Colonic mucosa (tissue), 4 donors: ENCODE data around the gene LRRC59. TPM values are rescaled to one million over a fixed set of nuclear protein-coding genes. Genes with fewer than 3 reads are reported as not detected.

ENCODE experiments used
- DNase-seq: peaks from one replicate; pipeline ENCODE4 v3.0.0-alpha.2; 2020
- H3K27ac ChIP-seq: fragments of 200-600 bp; one replicate; pipeline ENCODE4 v1.8.0; 2021
- H3K27me3 ChIP-seq: fragments of 200-600 bp; one replicate; pipeline ENCODE4 v1.8.0; 2021
- H3K36me3 ChIP-seq: fragments of 200-600 bp; one replicate; pipeline ENCODE4 v1.8.0; 2021
- H3K4me1 ChIP-seq: fragments of 200-600 bp; one replicate; pipeline ENCODE4 v1.8.0; 2021; ENCODE audit warnings: mild to moderate bottlenecking
- H3K4me3 ChIP-seq: fragments of 200-600 bp; one replicate; pipeline ENCODE4 v1.8.0; 2021
- H3K9ac ChIP-seq, 2 donors: one replicate each; pipeline ENCODE4 v1.7.0; 2013; ENCODE audit warnings: control low read depth in 2 of 2, low read depth in 2 of 2, low read length in 2 of 2
- H3K9me3 ChIP-seq: fragments of 200-600 bp; one replicate; pipeline ENCODE4 v1.8.0; 2021
- CTCF ChIP-seq: fragments of 200-600 bp; IDR thresholded peaks from one replicate; pipeline ENCODE4 v1.8.0; 2022; ENCODE audit warnings: antibody characterized with exemption, mild to moderate bottlenecking
- intact Hi-C: fragments of 100-400 bp; cut with DNase I; formaldehyde crosslinking; loops from one replicate; pipeline ENCODE4 v1.14.1; 2022
- total RNA-seq, 2 donors: library from RNA; stranded (reverse); fragmentation: NEBNext Ultra II Directional in 1 of 2; extraction: Animal tissue kit (Norgen Biotek cat#: 25700) in 1 of 2; gene quantifications; one replicate each; pipeline ENCODE4 v1.2.1, GENCODE V29; 2021
- donor health status: healthy.
- donor health status: DM: no; HTN: no; CAD: no.
- donor health status: DM: no; HTN: no; CAD: no.

Gene LRRC59
- total RNA-seq, 2 donors from 2014 or later = 147 to 265 TPM

DNA sequence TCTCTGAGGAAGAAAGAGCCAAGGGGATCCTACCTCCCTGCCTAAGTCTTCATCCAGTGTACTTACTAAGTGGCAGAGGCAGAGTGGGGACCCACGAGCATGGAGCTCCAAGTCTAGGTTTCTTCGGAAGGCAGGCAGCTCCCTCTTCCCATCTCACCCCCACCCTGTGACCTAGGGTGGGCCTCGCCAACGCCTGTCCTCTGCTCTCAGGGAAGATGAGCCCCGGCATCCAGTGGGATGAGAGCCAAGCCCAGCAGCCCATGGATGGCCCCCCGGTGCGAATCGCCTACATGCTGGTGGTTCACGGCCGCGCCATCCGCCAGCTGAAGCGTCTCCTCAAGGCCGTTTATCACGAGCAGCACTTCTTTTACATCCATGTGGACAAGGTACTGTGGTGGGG, 43.1 kb downstream of the LRRC59 start:
- Histone ChIP-seq H3K9ac (no peak overlapping the region), H3K27ac (no peak overlapping the region), H3K4me3 (no peak overlapping the region), H3K27me3 (no peaks in the 10 kb centered on the region), H3K4me1 (no peaks in the 10 kb centered on the region), H3K9me3 (no peaks in the 10 kb centered on the region), H3K36me3 (peaks cover 7% of the 10 kb centered on the region)
- DNase-seq = no peak
- TF ChIP-seq CTCF = no peak
- intact Hi-C loops = no loop called here

DNA sequence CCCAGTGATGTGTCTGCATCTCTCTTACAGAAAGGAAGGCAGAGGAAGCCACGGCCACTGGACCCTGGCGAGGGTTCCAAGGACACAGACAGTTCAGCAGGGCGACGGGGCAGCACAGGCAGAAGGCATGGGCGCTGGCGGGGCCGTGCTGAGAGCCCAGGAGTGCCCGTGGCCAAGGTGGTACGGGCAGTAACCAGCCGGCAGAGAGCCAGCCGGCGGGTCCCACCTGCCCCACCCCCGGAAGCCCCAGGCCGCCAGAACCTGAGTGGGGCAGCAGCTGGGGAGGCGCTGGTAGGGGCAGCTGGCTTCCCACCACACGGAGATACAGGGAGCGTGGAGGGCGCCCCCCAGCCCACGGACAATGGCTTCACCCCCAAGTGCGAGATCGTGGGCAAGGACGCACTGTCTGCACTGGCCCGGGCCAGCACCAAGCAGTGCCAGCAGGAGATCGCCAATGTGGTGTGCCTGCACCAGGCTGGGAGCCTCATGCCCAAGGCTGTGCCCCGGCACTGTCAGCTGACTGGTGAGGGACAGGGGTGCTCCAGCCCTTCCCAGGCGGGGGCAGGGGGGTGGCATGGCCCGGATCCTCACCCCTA, 43.6 kb downstream of the LRRC59 start:
- DNase-seq = no peak
- TF ChIP-seq CTCF = no peak
- no peak overlapping the region for H3K4me3 ChIP-seq
- peaks cover 7% of the 10 kb centered on the region for H3K36me3 ChIP-seq
- H3K9me3 ChIP-seq = no peaks in the 10 kb centered on the region
- H3K27ac ChIP-seq = no peak overlapping the region
- intact Hi-C loops = no loop called here
- H3K27me3 ChIP-seq = no peaks in the 10 kb centered on the region
- no peak overlapping the region for H3K9ac ChIP-seq
- no peaks in the 10 kb centered on the region for H3K4me1 ChIP-seq

DNA sequence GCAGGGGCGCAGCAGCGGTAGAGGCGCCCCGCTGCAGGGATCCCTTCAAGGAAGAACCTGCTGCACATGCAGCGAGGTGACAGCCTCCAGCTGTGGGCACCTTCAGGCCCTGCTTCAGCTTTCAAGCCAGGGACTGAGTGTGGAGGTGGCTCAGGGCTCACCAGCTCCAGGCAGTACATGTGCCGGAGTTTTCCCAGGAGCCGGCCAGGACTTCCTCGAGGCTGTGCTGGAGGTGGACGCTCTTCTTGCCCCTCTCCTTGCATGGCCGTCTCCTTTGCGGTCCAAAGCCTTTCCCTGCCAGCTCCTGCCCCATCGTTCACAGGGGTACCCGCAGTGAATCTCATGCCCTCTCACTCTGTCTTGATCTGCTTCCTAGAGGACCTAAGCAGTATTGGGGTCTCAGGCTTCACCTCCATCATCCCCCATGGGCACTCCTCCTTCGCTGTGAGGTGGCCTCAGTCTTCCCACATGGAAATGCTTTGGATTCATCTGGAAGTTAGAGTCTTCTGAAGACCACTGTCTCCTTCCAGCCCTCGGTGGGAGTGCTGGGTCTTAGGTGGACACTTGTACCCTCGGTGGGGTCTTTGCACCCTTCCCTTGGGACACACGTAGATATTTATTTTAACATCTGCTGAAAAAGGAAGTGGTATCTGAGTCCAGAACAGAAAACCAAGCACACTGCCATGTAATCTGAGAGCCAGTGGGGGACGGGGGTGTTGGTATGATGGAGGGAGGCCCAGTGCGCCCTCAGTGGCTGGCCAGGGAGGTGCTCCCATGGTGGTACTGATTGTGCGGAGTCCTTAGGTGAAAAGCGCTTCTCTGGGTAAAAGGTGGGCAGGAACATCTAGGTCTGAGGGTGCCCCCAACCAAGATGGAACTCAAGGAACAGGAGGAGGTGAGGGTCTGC, 44.4 kb downstream of the LRRC59 start:
- intact Hi-C loops = no loop called here
- no peak overlapping the region for H3K27ac ChIP-seq
- H3K36me3 ChIP-seq = peaks cover 7% of the 10 kb centered on the region
- H3K9ac ChIP-seq = no peak overlapping the region
- DNase-seq = no peak
- H3K4me3 ChIP-seq = no peak overlapping the region
- no peak for TF ChIP-seq CTCF
- no peaks in the 10 kb centered on the region for H3K9me3 ChIP-seq
- H3K27me3 ChIP-seq = no peaks in the 10 kb centered on the region
- H3K4me1 ChIP-seq = no peaks in the 10 kb centered on the region

- intact Hi-C loops = no loop called here
- H3K4me3 ChIP-seq = no peak overlapping the region
- H3K36me3 ChIP-seq = peaks cover 6% of the 10 kb centered on the region
- DNase-seq = no peak
- peaks cover 2% of the 10 kb centered on the region for H3K4me1 ChIP-seq
- no peak for TF ChIP-seq CTCF
- H3K9me3 ChIP-seq = no peaks in the 10 kb centered on the region
- H3K27ac ChIP-seq = no peak overlapping the region
- no peak overlapping the region for H3K9ac ChIP-seq
- no peaks in the 10 kb centered on the region for H3K27me3 ChIP-seq
Observed at GRCh38 chr17:50352072-50352692, 45.1 kb downstream of the LRRC59 start.

- Histone ChIP-seq H3K4me3 (no peak overlapping the region), H3K27ac (no peak overlapping the region), H3K36me3 (no peaks in the 10 kb centered on the region), H3K4me1 (peaks cover 7% of the 10 kb centered on the region), H3K27me3 (no peaks in the 10 kb centered on the region), H3K9me3 (no peaks in the 10 kb centered on the region), H3K9ac (no peak overlapping the region)
- no peak for DNase-seq
- TF ChIP-seq CTCF = no peak
- intact Hi-C loops = no loop called here
Observed at GRCh38 chr17:50350733-50351132, 46.6 kb downstream of the LRRC59 start.
